MCF 10A (cell line): ENCODE measurements around the gene PLA2G2A. TPM values are rescaled to one million over a fixed set of nuclear protein-coding genes. Genes with fewer than 3 reads are reported as not detected.

ENCODE experiments used
- BruUV-seq: library from RNA; stranded (reverse); fragments of 400-500 nt; replicated peaks from 2 replicates; lab custom pipeline; 2021; lab: Mats Ljungman, UMichigan
- CTCF ChIA-PET: fragments of 300-600 bp; sonication (Branson Sonifier 250); formaldehyde crosslinking; extraction: SDS; loops from one replicate; lab custom pipeline; 2021; ENCODE audit warnings: antibody characterized with exemption, inconsistent platforms; lab: Yijun Ruan, JAX
- POLR2A ChIA-PET: fragments of 300-600, 350-650 bp; sonication (Branson Sonifier 250); formaldehyde crosslinking; extraction: SDS; loops from one replicate; lab custom pipeline; 2020; ENCODE audit warnings: antibody characterized with exemption, inconsistent platforms; lab: Yijun Ruan, JAX
- DNase-seq: peaks from one replicate; pipeline ENCODE4 v3.0.0-alpha.2; 2018; ENCODE audit not compliant: unreplicated experiment
- H3K27ac Mint-ChIP-seq: one replicate; pipeline ENCODE4 v1.8.0; 2022; ENCODE audit warnings: mild to moderate bottlenecking, low read depth, mixed read lengths; ENCODE audit not compliant: unreplicated experiment
- H3K27me3 Mint-ChIP-seq: one replicate; pipeline ENCODE4 v1.8.0; 2022; ENCODE audit warnings: mixed read lengths; ENCODE audit not compliant: insufficient read depth, unreplicated experiment
- H3K36me3 Mint-ChIP-seq: one replicate; pipeline ENCODE4 v1.8.0; 2022; ENCODE audit warnings: mild to moderate bottlenecking, moderate library complexity, mixed read lengths; ENCODE audit not compliant: insufficient read depth, unreplicated experiment
- H3K4me1 Mint-ChIP-seq: one replicate; pipeline ENCODE4 v1.8.0; 2022; ENCODE audit warnings: mixed read lengths; ENCODE audit not compliant: insufficient read depth, unreplicated experiment
- H3K4me3 Mint-ChIP-seq: one replicate; pipeline ENCODE4 v1.8.0; 2022; ENCODE audit warnings: mild to moderate bottlenecking, moderate library complexity, mixed read lengths; ENCODE audit not compliant: unreplicated experiment
- H3K9me3 Mint-ChIP-seq: one replicate; pipeline ENCODE4 v1.8.0; 2022; ENCODE audit warnings: mixed read lengths; ENCODE audit not compliant: unreplicated experiment
- intact Hi-C: fragments of 100-400 bp; cut with micrococcal nuclease; formaldehyde crosslinking; loops from 2 replicates; pipeline ENCODE4 v1.14.1; 2022
- total RNA-seq: library from RNA; stranded (reverse); gene quantifications from 2 replicates; pipeline ENCODE4 v1.2.3, GENCODE V29; 2022
- TF ChIP-seq, protein P1 (sequence below): fragments of 200-600 bp; IDR thresholded peaks from one replicate; pipeline ENCODE4 v1.8.0; 2022; ENCODE audit warnings: antibody characterized with exemption, mild to moderate bottlenecking; ENCODE audit not compliant: unreplicated experiment

PLA2G2A gene
- total RNA-seq, 1 experiment from 2014 or later: not detected

DNA sequence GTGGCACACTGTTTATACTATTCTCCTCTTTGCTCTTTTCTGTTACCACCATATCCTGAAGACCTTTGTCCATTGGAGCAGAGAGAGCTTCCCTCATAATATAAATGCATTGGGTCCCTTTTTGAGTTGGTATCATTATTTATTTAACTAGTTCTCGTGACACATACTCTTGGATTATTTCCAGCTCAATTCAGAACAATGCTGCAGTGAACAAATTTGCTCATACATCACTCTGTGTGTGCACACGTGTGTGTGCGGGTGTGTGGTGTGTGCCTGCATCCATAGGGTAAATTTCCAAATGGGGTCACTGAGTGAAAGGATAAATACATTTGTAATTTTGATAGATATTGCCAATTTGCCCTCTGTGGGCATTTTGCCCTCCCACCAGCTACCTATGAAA is 5.8 kb downstream of the PLA2G2A start:
- H3K36me3 Mint-ChIP-seq: no peaks in the 10 kb centered on the region
- POLR2A ChIA-PET: interaction anchor here (0.8 kb wide), 1 partner anchor 24 kb away, joined by 3 read pairs; no protein-coding TSS in a partner anchor
- CTCF ChIA-PET: interaction anchor here (0.8 to 5.1 kb wide), 5 partner anchors 120 to 521 kb away, joined by 4 to 41 read pairs (median 4); no protein-coding TSS in a partner anchor
- peaks cover 6% of the 10 kb centered on the region for H3K4me1 Mint-ChIP-seq
- intact Hi-C loops: loop anchor here (1.0 to 10.0 kb wide), 3 partner anchors 131 to 221 kb away; no protein-coding TSS in a partner anchor
- no peak overlapping the region for H3K27ac Mint-ChIP-seq
- no peaks in the 10 kb centered on the region for H3K9me3 Mint-ChIP-seq
- H3K27me3 Mint-ChIP-seq: peaks cover 34% of the 10 kb centered on the region
- no peak overlapping the region for H3K4me3 Mint-ChIP-seq
- TF ChIP-seq, protein P1, sequence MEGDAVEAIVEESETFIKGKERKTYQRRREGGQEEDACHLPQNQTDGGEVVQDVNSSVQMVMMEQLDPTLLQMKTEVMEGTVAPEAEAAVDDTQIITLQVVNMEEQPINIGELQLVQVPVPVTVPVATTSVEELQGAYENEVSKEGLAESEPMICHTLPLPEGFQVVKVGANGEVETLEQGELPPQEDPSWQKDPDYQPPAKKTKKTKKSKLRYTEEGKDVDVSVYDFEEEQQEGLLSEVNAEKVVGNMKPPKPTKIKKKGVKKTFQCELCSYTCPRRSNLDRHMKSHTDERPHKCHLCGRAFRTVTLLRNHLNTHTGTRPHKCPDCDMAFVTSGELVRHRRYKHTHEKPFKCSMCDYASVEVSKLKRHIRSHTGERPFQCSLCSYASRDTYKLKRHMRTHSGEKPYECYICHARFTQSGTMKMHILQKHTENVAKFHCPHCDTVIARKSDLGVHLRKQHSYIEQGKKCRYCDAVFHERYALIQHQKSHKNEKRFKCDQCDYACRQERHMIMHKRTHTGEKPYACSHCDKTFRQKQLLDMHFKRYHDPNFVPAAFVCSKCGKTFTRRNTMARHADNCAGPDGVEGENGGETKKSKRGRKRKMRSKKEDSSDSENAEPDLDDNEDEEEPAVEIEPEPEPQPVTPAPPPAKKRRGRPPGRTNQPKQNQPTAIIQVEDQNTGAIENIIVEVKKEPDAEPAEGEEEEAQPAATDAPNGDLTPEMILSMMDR: no peak
- no TSS peak for BruUV-seq
- peak; percentile 13 for DNase-seq

- intact Hi-C loops: loop anchor here (10.0 kb wide), 1 partner anchor 133 kb away; no protein-coding TSS in a partner anchor
- CTCF ChIA-PET: interaction anchor here (0.7 kb wide), 1 partner anchor 24 kb away, joined by 6 read pairs; no protein-coding TSS in a partner anchor
- POLR2A ChIA-PET: no interaction called here
- Mint-ChIP-seq H3K4me1 (peaks cover 6% of the 10 kb centered on the region), H3K27me3 (peaks cover 33% of the 10 kb centered on the region), H3K9me3 (no peaks in the 10 kb centered on the region), H3K27ac (no peak overlapping the region), H3K36me3 (no peaks in the 10 kb centered on the region), H3K4me3 (no peak overlapping the region)
- DNase-seq: no peak
- BruUV-seq: no TSS peak
- TF ChIP-seq, protein P1: no peak
Observed at GRCh38 chr1:19971664-19972063, 7.8 kb downstream of the PLA2G2A start.

DNA sequence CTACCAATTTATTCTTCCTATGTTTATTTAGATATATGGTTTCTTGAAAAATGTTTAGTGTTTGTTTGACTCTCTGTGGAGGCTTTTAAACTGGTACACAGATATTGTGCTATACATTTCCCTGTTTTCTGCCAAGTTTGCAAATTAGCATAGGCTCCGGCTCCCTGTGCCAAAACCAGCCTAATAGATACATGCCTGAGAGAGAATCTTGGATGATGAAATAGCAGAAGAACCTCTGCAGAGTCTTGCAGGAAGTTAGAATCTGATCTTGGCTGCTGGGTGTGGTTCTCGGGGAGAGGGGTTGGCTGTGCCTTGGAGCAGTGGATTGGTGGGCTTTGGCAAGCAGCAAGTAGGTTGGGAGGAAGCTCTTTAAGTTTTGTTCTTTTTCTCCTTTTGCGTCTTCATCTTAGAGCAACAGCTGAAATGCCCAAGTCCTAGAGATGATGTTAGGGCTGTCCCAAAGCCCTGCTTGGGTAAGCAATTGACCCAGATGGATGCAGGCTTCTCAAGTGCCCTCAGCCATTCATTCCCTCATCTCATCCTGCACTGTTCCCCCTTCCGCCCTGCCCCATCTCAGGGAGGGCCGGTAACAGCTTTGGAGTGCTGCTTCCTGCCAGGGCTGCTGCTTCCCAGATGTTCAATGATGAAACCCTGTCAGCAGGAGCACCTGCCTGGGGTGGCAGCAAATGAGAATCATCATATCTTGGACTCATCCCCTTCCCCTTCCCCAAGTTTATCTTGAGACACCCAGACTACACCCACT is 9.3 kb downstream of the PLA2G2A start:
- Mint-ChIP-seq H3K27ac (no peak overlapping the region), H3K27me3 (peaks cover 39% of the 10 kb centered on the region), H3K9me3 (no peaks in the 10 kb centered on the region), H3K36me3 (no peaks in the 10 kb centered on the region), H3K4me1 (peaks cover 6% of the 10 kb centered on the region), H3K4me3 (no peak overlapping the region)
- ChIA-PET POLR2A (no interaction called here), CTCF (interaction anchor here (1.0 to 1.5 kb wide), 2 partner anchors 52 to 182 kb away, joined by 3 read pairs; no protein-coding TSS in a partner anchor)
- intact Hi-C loops: loop anchor here (10.0 kb wide), 1 partner anchor 135 kb away; no protein-coding TSS in a partner anchor
- DNase-seq: peak; percentile 5
- BruUV-seq: no TSS peak
- TF ChIP-seq, protein P1: no peak

DNA sequence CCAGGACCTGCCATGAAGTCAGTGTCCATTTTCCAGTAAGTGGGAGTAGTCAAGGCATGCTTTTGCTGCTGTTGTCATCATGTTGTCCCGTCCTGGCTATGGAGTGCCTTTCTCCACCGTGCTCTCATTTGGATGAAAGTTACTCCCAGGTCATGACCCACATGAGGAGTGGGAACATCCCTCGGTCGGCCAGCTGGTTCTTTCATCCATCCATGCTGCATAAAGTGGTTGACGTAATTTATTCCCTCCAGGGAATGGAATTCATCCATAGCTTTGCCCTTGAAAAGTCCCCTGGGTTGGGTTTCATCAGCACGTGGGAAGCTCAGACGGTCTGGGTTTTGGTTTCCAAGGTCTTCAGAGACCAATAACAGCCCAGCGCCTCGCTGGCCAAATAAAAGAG is 11.6 kb downstream of the PLA2G2A start:
- intact Hi-C loops: no loop called here
- ChIA-PET POLR2A (interaction anchor here (0.6 kb wide), 1 partner anchor 86 kb away, joined by 3 read pairs; the partner anchor contains the start of gene OTUD3), CTCF (interaction anchor here (0.6 kb wide), 1 partner anchor 263 kb away, joined by 3 read pairs; no protein-coding TSS in a partner anchor)
- Mint-ChIP-seq H3K27ac (no peak overlapping the region), H3K4me1 (peaks cover 6% of the 10 kb centered on the region), H3K36me3 (no peaks in the 10 kb centered on the region), H3K27me3 (peaks cover 61% of the 10 kb centered on the region), H3K9me3 (no peaks in the 10 kb centered on the region), H3K4me3 (no peak overlapping the region)
- DNase-seq: no peak
- no TSS peak for BruUV-seq
- TF ChIP-seq, protein P1: no peak
